Adrenal gland (tissue), 12 donors: ENCODE measurements around the gene SLC2A13. TPM values are rescaled to one million over a fixed set of nuclear protein-coding genes. Genes with fewer than 3 reads are reported as not detected.
"Not testable (repeated sequence)": the region's sequence is repeated elsewhere in the genome, so short reads cannot be mapped to it uniquely, and the experiment has no call there.

ENCODE experiments used
- DNase-seq, 7 donors: peaks; one replicate each; pipeline ENCODE4 v3.0.0-alpha.2; 2019 to 2020
- H3K27ac ChIP-seq, 5 donors: fragments of 200-600 bp; sonication (generic) in 4 of 5; 1 replicate in 3 of 5; 2 replicates in 2 of 5; pipeline versions ENCODE4 v1.5.1 to v1.8.0; 2016 to 2020; ENCODE audit warnings: mild to moderate bottlenecking in 1 of 5
- H3K27me3 ChIP-seq: fragments of 200-600 bp; 2 replicates; pipeline ENCODE4 v1.8.0; 2021
- H3K36me3 ChIP-seq, 2 donors: fragments of 200-600 bp; replicated peaks in 1 of 2; 1 replicate in 1 of 2; 2 replicates in 1 of 2; pipeline versions ENCODE4 v1.5.1 to v1.8.0; 2018 to 2022
- H3K4me1 ChIP-seq, 2 donors: fragments of 200-600 bp; replicated peaks in 1 of 2; 1 replicate in 1 of 2; 2 replicates in 1 of 2; pipeline versions ENCODE4 v1.5.1 to v1.8.0; 2018 to 2021
- H3K4me3 ChIP-seq, 4 donors: fragments of 200-600 bp; sonication (generic) in 3 of 4; one replicate each; pipeline ENCODE4 v1.5.1; 2016 to 2018
- H3K9me3 ChIP-seq, 3 donors: fragments of 200-600 bp; sonication (generic) in 1 of 3; replicated peaks in 1 of 3; 1 replicate in 2 of 3; 2 replicates in 1 of 3; pipeline versions ENCODE4 v1.5.1 to v1.8.0; 2016 to 2021
- CTCF ChIP-seq, 6 experiments: fragments of 450-650 bp in 4 of 6; fragments of 200-600 bp in 2 of 6; sonication (generic) in 1 of 6; IDR thresholded peaks; 1 replicate in 5 of 6; 2 replicates in 1 of 6; pipeline versions ENCODE4 v1.5.1 to v1.8.0; 2016 to 2021; ENCODE audit warnings: antibody characterized with exemption in 6 of 6, mild to moderate bottlenecking in 2 of 6, moderate library complexity in 1 of 6
- POLR2A ChIP-seq, 2 donors: fragments of 450-650 bp; IDR thresholded peaks; one replicate each; pipeline ENCODE4 v1.6.1; 2017; ENCODE audit warnings: antibody characterized with exemption in 2 of 2, mild to moderate bottlenecking in 2 of 2, moderate library complexity in 1 of 2
- WGBS, 4 donors: extraction: QIAGEN DNeasy Blood & Tissue Kit in 2 of 4; methylation state at CpG; one replicate each; pipeline versions ENCODE4 v1.1.5 to v1.1.7; 2013 to 2017; 5-methylcytosine and 5-hydroxymethylcytosine counted together
- intact Hi-C, 2 donors: fragments of 100-400 bp; cut with DNase I; formaldehyde crosslinking; loops; one replicate each; pipeline versions ENCODE4 v1.14.1 to v1.15.0; 2022 to 2023
- polyA plus RNA-seq, 3 donors: library from polyadenylated mRNA; stranded (reverse); fragments of 200-250 nt in 2 of 3; fragments of 350-450 nt in 1 of 3; fragmentation: Illumina TruSeq in 1 of 3; extraction: RNeasy Lipid Tissue Mini Kit (QIAGEN cat#74804) in 1 of 3; gene quantifications; one replicate each; pipeline ENCODE4 v1.2.3, GENCODE V29; 2013 to 2014
- total RNA-seq, 9 donors: library from RNA; depleted of rRNA in 4 of 9; stranded (reverse); fragments of >200 nt in 4 of 9; fragments of 120-200 nt in 1 of 9; fragmentation: NEBNext Ultra II Directional in 1 of 9; extraction: Animal tissue kit (Norgen Biotek cat#: 25700) in 1 of 9; gene quantifications; one replicate each; pipeline versions ENCODE4 v1.1.0 to v1.2.4, GENCODE V29; 2013 to 2023
- donor health status: healthy with polysubstance abuse.
- donor health status: Bipolar disorder and iron deficiency.
- donor health status: DM: yes; HTN: yes; CAD: no.
- donor health status: DM: no; HTN: no; CAD: no.
- donor health status: DM: no; HTN: no; CAD: no.
- donor health status: DM: yes; HTN: yes; CAD: no.

SLC2A13 gene
- total and polyA plus RNA-seq, 12 donors, result 3.5 to 49.1 (median 27.0) TPM

- intact Hi-C loops, result no loop called here
- no peaks in the 10 kb centered on the region for H3K27me3 ChIP-seq
- H3K4me1 ChIP-seq, result no peaks in the 10 kb centered on the region
- H3K4me3 ChIP-seq, result no peak overlapping the region
- no peaks in the 10 kb centered on the region for H3K36me3 ChIP-seq
- TF ChIP-seq CTCF (IDR thresholded peaks at IDR 0.05), result no peak
- no peak for TF ChIP-seq POLR2A (IDR thresholded peaks at IDR 0.05)
- H3K9me3 ChIP-seq, result peaks cover 0 to 6% (median under 1%) of the 10 kb centered on the region in 3 donors
- no peak for DNase-seq
- WGBS, 4 donors, result 77 to 85% (median 81%) methylated on average over 5 of the region's 5 CpGs
- H3K27ac ChIP-seq, result no peak overlapping the region
Measured at GRCh38 chr12:39813776-39814175, 292.1 kb downstream of the SLC2A13 start.

GRCh38 chr12:39812456-39812855 lies 293.4 kb downstream of the SLC2A13 start:
- H3K27me3 ChIP-seq, H3K9me3 ChIP-seq, H3K36me3 ChIP-seq, intact Hi-C loops, H3K4me1 ChIP-seq, H3K27ac ChIP-seq, H3K4me3 ChIP-seq, DNase-seq: not testable (repeated sequence)
- 98 to 99% (median 99%) methylated on average over 10 of the region's 10 CpGs for WGBS, 4 donors

- no peak for DNase-seq
- Histone ChIP-seq H3K9me3 (peaks cover 0 to 6% (median 4%) of the 10 kb centered on the region in 3 donors), H3K4me3 (no peak overlapping the region), H3K36me3 (no peaks in the 10 kb centered on the region), H3K27ac (no peak overlapping the region), H3K4me1 (no peaks in the 10 kb centered on the region), H3K27me3 (no peaks in the 10 kb centered on the region)
- TF ChIP-seq CTCF (IDR thresholded peaks at IDR 0.05) (peak in 1 of 6 experiments; percentile 12), POLR2A (IDR thresholded peaks at IDR 0.05) (no peak)
- WGBS, 4 donors, result 89 to 96% (median 90%) methylated on average over 5 of the region's 5 CpGs
- intact Hi-C loops, result no loop called here
Measured at GRCh38 chr12:39807043-39807442, 298.8 kb downstream of the SLC2A13 start.

GRCh38 chr12:39805651-39806050 lies 300.2 kb downstream of the SLC2A13 start:
- intact Hi-C loops, result no loop called here
- Histone ChIP-seq H3K27ac (no peak overlapping the region), H3K4me3 (no peak overlapping the region), H3K9me3 (peaks cover 0 to 6% (median 4%) of the 10 kb centered on the region in 3 donors), H3K36me3 (no peaks in the 10 kb centered on the region), H3K4me1 (no peaks in the 10 kb centered on the region), H3K27me3 (no peaks in the 10 kb centered on the region)
- TF ChIP-seq CTCF (IDR thresholded peaks at IDR 0.05) (no peak), POLR2A (IDR thresholded peaks at IDR 0.05) (no peak)
- no peak for DNase-seq
- 67 to 93% (median 82%) methylated on average over 2 of the region's 2 CpGs for WGBS, 4 donors

- Histone ChIP-seq H3K27me3 (no peaks in the 10 kb centered on the region), H3K36me3 (no peaks in the 10 kb centered on the region), H3K4me1 (no peaks in the 10 kb centered on the region), H3K27ac (no peak overlapping the region), H3K9me3 (peaks cover 0 to 4% (median 0%) of the 10 kb centered on the region in 3 donors), H3K4me3 (no peak overlapping the region)
- intact Hi-C loops, result no loop called here
- TF ChIP-seq POLR2A (IDR thresholded peaks at IDR 0.05) (no peak), CTCF (IDR thresholded peaks at IDR 0.05) (no peak)
- DNase-seq, result no peak
- 81 to 86% (median 85%) methylated on average over 4 of the region's 4 CpGs for WGBS, 4 donors
Measured at GRCh38 chr12:39804898-39805297, 301.0 kb downstream of the SLC2A13 start.
